Vagina (tissue), 2 donors: ENCODE measurements around the gene CNGA3.

Source experiments
- POLR2AphosphoS5 ChIP-seq, 2 donors: sonication (generic); formaldehyde crosslinking; IDR thresholded peaks; one replicate each; pipeline ENCODE4 v1.9.0; 2017; ENCODE audit warnings: antibody characterized with exemption in 2 of 2, mild to moderate bottlenecking in 2 of 2, low read depth in 1 of 2; ENCODE audit not compliant: insufficient read depth in 1 of 2
- TF ChIP-seq, protein P1 (sequence below), 3 experiments: fragments of 450-650 bp in 2 of 3; fragments of 200-600 bp in 1 of 3; sonication (generic) in 1 of 3; IDR thresholded peaks; one replicate each; pipeline ENCODE4 v1.5.1; 2017 to 2019; ENCODE audit warnings: antibody characterized with exemption in 3 of 3, mild to moderate bottlenecking in 2 of 3, moderate library complexity in 2 of 3

DNA sequence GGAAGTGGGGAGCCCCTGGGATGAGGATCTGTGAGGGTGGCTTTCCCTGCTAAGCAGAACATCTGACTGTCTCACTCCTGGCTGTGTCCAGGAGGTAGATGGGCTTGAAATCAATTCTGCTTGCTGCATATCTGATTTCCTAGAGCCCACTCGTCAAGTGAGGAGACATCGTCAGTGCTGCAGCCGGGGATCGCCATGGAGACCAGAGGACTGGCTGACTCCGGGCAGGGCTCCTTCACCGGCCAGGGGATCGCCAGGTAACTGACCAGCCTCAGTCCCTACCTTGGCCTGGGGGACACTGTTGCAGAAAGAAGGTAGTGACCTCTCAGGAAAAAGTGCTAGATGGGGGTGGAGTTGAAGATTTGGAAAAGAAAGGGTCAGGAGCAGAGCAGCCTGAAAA lies 31.3 kb downstream of the CNGA3 start:
- TF ChIP-seq, protein P1, sequence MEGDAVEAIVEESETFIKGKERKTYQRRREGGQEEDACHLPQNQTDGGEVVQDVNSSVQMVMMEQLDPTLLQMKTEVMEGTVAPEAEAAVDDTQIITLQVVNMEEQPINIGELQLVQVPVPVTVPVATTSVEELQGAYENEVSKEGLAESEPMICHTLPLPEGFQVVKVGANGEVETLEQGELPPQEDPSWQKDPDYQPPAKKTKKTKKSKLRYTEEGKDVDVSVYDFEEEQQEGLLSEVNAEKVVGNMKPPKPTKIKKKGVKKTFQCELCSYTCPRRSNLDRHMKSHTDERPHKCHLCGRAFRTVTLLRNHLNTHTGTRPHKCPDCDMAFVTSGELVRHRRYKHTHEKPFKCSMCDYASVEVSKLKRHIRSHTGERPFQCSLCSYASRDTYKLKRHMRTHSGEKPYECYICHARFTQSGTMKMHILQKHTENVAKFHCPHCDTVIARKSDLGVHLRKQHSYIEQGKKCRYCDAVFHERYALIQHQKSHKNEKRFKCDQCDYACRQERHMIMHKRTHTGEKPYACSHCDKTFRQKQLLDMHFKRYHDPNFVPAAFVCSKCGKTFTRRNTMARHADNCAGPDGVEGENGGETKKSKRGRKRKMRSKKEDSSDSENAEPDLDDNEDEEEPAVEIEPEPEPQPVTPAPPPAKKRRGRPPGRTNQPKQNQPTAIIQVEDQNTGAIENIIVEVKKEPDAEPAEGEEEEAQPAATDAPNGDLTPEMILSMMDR (IDR thresholded peaks at IDR 0.05) = no peak
- TF ChIP-seq POLR2AphosphoS5 (IDR thresholded peaks at IDR 0.05; ENCODE audit: insufficient read depth in 1 of 2, low read depth in 1 of 2) = no peak
